PFSK-1 (cell line): Measurements from ENCODE around the gene SGMS2.

Experiments
- POLR2AphosphoS5 ChIP-seq: IDR thresholded peaks from 2 replicates; pipeline ENCODE4 v1.6.1; 2012; ENCODE audit warnings: low read depth, mild to moderate bottlenecking, control low read depth, low read length, moderate library complexity
- SIN3A ChIP-seq: IDR thresholded peaks from 2 replicates; pipeline ENCODE4 v1.6.1; 2012; ENCODE audit warnings: mild to moderate bottlenecking, low read length, moderate library complexity, borderline replicate concordance; ENCODE audit not compliant: insufficient read depth
- TF ChIP-seq, protein P1 (sequence below), 2 experiments: IDR thresholded peaks; 2 replicates each; pipeline versions ENCODE4 v1.6.1 to v1.8.0; 2011 to 2012; ENCODE audit warnings: low read depth in 2 of 2, low read length in 2 of 2, control low read depth in 1 of 2, inconsistent platforms in 1 of 2, mild to moderate bottlenecking in 1 of 2, moderate library complexity in 1 of 2; ENCODE audit not compliant: insufficient read depth in 1 of 2

DNA sequence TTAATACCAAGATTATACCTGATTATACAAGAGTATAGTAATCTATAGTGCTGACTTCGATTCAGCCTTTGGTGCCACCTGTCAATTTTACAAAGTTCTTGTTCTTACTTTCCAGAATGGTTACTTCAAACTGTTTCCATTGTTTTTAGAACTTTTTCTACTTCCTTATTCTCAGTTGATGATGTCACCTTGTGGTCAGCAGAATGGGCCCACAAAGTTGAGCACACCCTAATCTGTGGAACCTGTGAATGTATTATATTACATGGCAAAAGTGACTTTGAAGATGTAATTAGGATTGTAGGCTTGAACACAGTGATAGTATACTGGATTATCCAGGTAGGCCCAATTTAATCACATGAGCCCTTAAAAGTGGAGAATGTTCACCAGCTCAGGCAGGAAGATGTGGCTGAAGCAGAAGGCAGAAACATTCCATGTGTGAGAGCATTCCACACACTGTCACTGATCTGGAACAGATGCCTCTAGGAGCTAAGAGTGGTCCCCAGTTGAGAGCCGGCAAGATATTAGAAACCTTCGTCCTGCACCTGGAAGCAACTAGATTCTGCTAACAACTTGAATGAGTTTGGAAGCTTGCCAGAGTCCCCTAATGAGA lies 6.3 kb upstream of the SGMS2 start:
- TF ChIP-seq POLR2AphosphoS5 (no peak), SIN3A (no peak)
- TF ChIP-seq, protein P1, sequence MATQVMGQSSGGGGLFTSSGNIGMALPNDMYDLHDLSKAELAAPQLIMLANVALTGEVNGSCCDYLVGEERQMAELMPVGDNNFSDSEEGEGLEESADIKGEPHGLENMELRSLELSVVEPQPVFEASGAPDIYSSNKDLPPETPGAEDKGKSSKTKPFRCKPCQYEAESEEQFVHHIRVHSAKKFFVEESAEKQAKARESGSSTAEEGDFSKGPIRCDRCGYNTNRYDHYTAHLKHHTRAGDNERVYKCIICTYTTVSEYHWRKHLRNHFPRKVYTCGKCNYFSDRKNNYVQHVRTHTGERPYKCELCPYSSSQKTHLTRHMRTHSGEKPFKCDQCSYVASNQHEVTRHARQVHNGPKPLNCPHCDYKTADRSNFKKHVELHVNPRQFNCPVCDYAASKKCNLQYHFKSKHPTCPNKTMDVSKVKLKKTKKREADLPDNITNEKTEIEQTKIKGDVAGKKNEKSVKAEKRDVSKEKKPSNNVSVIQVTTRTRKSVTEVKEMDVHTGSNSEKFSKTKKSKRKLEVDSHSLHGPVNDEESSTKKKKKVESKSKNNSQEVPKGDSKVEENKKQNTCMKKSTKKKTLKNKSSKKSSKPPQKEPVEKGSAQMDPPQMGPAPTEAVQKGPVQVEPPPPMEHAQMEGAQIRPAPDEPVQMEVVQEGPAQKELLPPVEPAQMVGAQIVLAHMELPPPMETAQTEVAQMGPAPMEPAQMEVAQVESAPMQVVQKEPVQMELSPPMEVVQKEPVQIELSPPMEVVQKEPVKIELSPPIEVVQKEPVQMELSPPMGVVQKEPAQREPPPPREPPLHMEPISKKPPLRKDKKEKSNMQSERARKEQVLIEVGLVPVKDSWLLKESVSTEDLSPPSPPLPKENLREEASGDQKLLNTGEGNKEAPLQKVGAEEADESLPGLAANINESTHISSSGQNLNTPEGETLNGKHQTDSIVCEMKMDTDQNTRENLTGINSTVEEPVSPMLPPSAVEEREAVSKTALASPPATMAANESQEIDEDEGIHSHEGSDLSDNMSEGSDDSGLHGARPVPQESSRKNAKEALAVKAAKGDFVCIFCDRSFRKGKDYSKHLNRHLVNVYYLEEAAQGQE (IDR thresholded peaks at IDR 0.05; ENCODE audit: insufficient read depth in 1 of 2, low read depth in 2 of 2, low read length in 2 of 2) = no peak
